Skin of body (tissue), 2 donors: ENCODE data around the gene DIAPH2. TPM values are rescaled to one million over a fixed set of nuclear protein-coding genes. Genes with fewer than 3 reads are reported as not detected.
"Not testable (repeated sequence)": the region's sequence is repeated elsewhere in the genome, so short reads cannot be mapped to it uniquely, and the experiment has no call there.

ENCODE experiments used
- DNase-seq: peaks from one replicate; lab custom pipeline; 2025; lab: John Stamatoyannopoulos, UW
- total RNA-seq: library from RNA; depleted of rRNA; stranded (reverse); fragments of >200 nt; gene quantifications from one replicate; pipeline ENCODE4 v1.2.3, GENCODE V29; 2014

DIAPH2 gene
- total RNA-seq, 1 donor from 2014 or later: 24.5 TPM

- no peak for DNase-seq
These were observed 687.5 kb downstream of the DIAPH2 start for GRCh38 chrX:97372001-97372766.

DNA sequence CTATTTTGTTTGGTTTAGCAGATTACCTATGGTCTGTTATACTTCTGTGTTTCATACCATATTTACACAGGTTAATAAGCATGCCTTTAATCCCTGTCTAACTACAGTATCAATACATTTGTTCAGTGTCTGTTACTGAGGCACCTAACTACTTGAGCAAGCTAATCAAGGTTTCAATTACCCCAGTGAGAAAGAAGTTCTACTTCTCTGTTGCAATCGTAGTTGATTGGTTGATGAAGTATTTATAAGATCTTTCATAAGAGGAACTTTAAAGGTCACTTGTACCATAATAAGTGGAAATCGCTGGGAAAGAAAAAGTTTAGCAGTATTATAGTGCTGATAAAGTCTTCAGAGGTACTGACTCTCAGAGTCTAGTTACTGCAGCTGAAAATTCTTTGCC, 689.6 kb downstream of the DIAPH2 start:
- DNase-seq: no peak

DNA sequence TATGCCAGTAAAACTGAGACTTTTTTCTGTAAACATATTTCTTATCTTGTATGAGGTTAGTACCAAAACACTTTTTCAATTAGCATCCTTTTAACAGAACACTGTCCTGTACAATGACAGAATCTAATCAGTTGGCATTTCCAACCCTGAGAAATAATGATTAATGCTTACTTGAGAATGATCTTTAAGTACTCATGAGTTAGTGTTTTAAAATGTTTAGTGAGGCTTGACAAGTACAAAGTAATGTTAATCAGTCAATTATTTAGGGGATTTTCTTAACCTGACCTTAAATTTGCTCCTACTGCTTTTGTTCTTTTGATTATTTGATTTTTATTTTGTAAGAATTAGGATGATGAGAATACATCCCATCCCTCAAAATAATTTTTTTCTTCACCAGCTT, 695.6 kb downstream of the DIAPH2 start:
- no peak for DNase-seq

DNA sequence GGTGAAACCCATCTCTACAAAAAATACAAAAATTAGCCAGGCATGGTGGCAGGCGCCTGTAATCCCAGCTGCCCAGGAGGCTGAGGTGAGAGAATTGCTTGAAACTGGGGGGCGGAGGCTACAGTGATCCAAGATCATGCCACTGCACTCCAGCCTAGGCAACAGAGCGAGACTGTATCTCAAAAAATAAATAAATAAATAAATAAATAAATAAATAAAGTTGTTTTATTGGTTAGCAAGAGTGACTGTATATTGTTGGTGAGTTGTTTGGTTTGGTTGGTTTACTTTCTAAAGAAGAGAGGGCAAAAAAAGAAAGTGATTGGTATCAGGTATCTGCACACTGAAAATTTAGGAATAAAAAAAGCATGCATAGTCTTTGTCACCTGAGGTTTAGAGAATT, 700.0 kb downstream of the DIAPH2 start:
- no peak for DNase-seq

GRCh38 chrX:97387004-97387403, 702.4 kb downstream of the DIAPH2 start:
- DNase-seq: no peak

- DNase-seq: no peak
These were observed 705.1 kb downstream of the DIAPH2 start for GRCh38 chrX:97389761-97390192.

GRCh38 chrX:97397371-97397770, 712.7 kb downstream of the DIAPH2 start:
- DNase-seq: no peak

DNA sequence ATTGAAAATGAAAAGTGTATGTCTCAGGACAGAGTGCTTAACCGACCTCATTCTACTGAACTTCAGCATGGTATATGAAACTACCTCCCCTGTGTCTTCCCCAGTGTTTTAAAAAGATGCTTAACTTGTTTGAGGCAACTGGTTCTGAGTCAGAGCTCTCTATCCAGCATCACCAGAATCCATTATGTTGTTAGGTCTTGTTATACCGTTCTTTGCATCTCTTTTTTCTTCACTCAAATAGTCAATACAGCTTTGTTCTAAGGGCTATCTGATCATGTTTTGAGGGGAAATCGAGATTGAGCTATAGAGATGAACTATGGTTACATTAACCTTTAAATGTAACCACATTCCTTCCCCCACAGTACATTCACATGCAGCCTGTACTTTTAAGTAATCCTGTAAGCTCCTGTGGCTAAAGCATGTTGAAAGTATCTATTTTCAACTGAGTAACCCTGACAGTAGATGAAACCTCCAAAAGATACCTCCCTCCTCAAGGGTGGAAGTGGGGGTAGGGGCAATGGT, 713.4 kb downstream of the DIAPH2 start:
- DNase-seq: no peak

DNA sequence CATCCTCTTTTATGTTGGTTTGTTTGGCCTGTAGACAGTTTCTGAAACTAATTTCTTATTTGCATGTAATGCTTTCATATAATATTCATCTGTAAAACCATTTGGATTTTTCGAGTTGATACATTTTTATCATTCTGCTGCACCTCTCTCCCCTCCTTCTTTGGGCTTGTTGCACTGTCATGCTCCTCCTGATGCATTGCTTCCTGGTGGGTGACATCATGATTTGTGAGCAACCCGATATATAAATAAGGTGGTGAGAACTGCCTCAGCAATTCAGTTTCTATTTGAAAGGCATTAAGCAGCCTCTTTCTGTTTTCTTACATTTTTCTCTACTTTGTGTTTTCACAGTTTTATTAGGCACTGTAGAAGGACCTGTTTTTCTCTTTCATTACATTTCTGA, 714.8 kb downstream of the DIAPH2 start:
- DNase-seq: no peak

GRCh38 chrX:97400492-97400891, 715.9 kb downstream of the DIAPH2 start:
- DNase-seq: no peak

- no peak for DNase-seq
These were observed 716.5 kb downstream of the DIAPH2 start for GRCh38 chrX:97401154-97401553.

DNA sequence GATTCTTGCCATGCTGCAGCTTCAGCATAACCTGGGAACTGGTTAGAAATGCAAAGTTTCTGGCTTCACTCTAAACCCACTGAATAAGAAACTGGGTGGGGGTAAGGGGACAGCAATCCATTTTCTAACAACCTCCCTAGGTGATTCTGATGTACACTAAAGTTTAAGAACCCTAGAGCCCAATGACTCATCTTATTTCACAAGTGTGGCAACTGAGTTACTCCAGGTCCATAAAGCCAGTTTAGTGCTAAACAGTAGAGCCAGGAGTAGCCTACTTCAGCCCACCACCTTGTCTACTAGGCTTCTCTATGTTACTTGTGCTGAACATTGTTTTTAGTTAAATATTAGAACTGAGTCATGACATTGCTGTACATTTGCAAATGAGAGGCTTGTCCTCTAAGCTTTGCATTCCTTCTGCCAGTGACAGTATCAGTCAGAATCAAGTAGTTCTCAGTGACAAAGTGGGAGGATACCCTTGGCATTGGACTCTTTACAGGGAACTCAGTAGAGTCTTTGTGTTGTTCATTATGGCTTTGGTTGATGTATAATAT, 717.0 kb downstream of the DIAPH2 start:
- no peak for DNase-seq

DNA sequence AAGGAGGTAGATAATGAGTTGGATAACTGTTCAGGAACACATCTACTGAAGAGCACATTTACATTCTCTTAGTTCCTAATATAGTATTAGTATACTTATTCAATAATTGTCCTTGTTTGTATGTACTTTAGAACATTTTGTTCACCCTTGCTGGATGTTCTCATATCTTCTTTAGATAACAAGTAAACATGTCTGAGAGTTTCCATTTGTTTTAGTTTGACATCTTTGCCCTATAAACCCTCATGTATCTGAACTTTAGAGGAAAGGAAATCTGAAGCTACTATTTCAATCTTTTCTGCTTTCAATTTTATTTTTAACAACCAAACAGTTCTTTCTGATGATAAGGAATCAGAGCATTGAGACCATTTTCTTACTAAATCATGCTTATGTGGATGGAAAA, 717.7 kb downstream of the DIAPH2 start:
- DNase-seq: no peak

- DNase-seq: no peak
These were observed 718.3 kb downstream of the DIAPH2 start for GRCh38 chrX:97402903-97403302.

DNA sequence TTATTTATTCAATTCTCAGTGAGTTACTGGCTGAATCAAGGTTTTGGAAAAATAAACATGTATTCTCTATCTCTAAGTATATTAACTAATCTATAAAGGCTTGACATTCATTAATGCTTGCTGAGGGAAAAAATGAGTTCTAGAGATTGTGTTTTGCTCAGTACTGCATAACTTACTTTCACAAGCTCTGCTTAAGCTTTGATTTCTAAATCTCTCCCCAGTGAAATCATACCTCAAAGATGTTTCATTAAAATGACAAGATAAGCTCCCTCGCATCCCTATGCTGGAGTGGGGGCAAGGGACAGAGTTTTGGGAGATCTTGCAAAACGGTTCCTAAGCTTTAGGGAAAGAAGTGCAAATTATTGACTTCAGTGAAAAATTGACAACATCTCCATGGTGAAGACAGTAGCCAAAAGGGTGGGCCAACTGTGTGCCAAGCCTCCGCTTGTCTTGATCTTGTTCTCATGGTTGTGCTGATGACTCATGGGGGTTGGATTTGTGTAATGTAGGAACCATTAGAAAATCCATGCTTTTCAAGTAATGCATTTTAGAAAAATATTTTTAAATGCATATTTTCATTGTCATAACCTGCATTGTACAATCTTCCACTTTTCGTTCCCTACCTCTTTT, 720.5 kb downstream of the DIAPH2 start:
- DNase-seq: no peak

- not testable (repeated sequence) for DNase-seq
These were observed 725.2 kb downstream of the DIAPH2 start for GRCh38 chrX:97409632-97410415.

GRCh38 chrX:97416461-97416860, 731.8 kb downstream of the DIAPH2 start:
- no peak for DNase-seq

GRCh38 chrX:97429101-97429500, 744.5 kb downstream of the DIAPH2 start:
- DNase-seq: no peak

DNA sequence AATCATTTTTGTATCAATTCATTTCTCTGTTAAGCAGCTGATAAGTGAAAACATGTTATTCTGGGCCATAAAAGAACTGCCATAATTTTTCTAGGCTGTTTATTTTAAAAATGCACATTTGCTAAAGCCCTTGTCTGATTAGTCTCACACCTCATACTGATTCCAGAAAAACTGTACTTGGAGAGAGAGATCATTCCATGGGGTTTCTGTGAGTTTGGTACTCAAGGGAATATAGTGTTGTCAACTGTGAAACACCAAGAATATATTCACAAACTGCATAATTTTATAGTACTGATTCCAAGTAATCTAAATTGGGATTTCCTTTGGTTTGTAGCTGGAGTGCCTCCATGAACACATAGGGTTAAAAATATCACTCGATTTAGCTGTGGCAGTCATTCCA, 746.6 kb downstream of the DIAPH2 start:
- no peak for DNase-seq

DNA sequence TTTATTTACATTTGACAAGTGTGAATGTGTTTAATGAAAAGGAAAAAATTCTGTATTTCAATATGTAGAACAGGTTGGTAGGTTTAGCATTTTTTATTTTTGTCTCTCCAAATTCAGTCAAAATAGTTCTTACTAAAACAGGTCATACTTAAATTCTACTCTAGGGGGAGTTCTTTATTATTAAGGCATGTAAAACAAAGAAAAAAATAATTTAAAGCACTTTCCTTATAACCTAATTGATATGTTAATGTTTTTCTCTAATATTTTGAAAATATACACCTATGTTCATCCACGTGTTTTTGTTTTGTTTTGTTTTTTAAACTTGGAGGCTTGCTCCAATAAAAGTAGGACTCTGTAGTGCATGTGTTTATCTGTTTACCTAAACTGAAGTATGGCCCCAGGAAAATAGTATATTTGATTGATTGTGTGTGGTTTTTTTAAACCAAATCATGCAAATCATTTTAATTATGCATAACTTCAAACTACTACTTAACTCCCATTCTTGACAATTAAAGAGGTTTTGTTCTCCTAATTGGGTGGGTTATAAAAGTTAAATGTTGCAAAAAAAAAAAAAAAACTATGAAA, 761.7 kb downstream of the DIAPH2 start:
- no peak for DNase-seq

DNA sequence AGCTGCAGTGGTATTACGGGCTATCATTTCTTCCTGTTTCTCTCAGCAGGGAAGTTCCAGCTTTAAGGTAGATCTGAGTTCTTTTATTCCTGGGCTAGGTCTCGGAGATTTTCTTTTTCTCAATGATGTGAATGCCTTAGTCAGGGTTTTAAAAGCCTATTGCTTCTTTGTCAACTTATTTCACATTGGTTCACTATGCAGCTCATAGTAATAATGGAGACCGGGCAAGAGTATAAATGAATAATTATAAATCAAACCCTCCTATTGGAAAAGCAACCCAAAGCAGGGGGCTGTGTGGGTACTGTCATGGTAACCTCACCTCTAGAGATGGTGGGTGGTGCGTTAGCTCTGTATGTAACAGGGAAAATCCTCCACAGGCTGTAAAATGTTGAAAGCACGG, 762.7 kb downstream of the DIAPH2 start:
- no peak for DNase-seq
